Suprapubic skin (tissue), 4 donors: ENCODE measurements around the gene WWC2. TPM values are rescaled to one million over a fixed set of nuclear protein-coding genes. Genes with fewer than 3 reads are reported as not detected.

Experiments used
- DNase-seq, 2 donors: peaks; one replicate each; pipeline ENCODE4 v3.0.0-alpha.2; 2019; ENCODE audit warnings: low spot score in 2 of 2
- H3K27ac ChIP-seq: fragments of 200-600 bp; sonication (generic); one replicate; pipeline ENCODE4 v1.5.1; 2019
- H3K27me3 ChIP-seq: fragments of 200-600 bp; sonication (generic); one replicate; pipeline ENCODE4 v1.5.1; 2019
- H3K36me3 ChIP-seq: fragments of 200-600 bp; sonication (generic); one replicate; pipeline ENCODE4 v1.5.1; 2019
- H3K4me1 ChIP-seq: fragments of 200-600 bp; sonication (generic); one replicate; pipeline ENCODE4 v1.5.1; 2019
- H3K4me3 ChIP-seq: fragments of 200-600 bp; sonication (generic); one replicate; pipeline ENCODE4 v1.5.1; 2019; ENCODE audit warnings: mild to moderate bottlenecking
- H3K9me3 ChIP-seq: fragments of 200-600 bp; sonication (generic); one replicate; pipeline ENCODE4 v1.5.1; 2019
- EP300 ChIP-seq: sonication (generic); formaldehyde crosslinking; IDR thresholded peaks from one replicate; pipeline ENCODE4 v1.6.1; 2017; ENCODE audit warnings: antibody characterized with exemption
- POLR2A ChIP-seq, 2 donors: fragments of 450-650 bp; IDR thresholded peaks; one replicate each; pipeline ENCODE4 v1.6.1; 2017; ENCODE audit warnings: antibody characterized with exemption in 2 of 2, mild to moderate bottlenecking in 2 of 2, moderate library complexity in 2 of 2
- POLR2AphosphoS5 ChIP-seq, 3 donors: sonication (generic); formaldehyde crosslinking; IDR thresholded peaks; one replicate each; pipeline ENCODE4 v1.6.1; 2017; ENCODE audit warnings: antibody characterized with exemption in 3 of 3
- WGBS: methylation state at CpG from one replicate; pipeline ENCODE4 v1.1.5; 2018; 5-methylcytosine and 5-hydroxymethylcytosine counted together
- total RNA-seq, 4 donors: library from RNA; depleted of rRNA; stranded (reverse); fragments of >200 nt; gene quantifications; one replicate each; pipeline ENCODE4 v1.1.0, GENCODE V29; 2016
- TF ChIP-seq, protein P1 (sequence below), 2 donors: fragments of 200-600 bp in 1 of 2; fragments of 450-650 bp in 1 of 2; sonication (generic) in 1 of 2; IDR thresholded peaks; one replicate each; pipeline ENCODE4 v1.5.1; 2016 to 2019; ENCODE audit warnings: antibody characterized with exemption in 2 of 2, mild to moderate bottlenecking in 1 of 2, moderate library complexity in 1 of 2

Gene WWC2
- total RNA-seq, 4 donors from 2014 or later = 9.2 to 30.4 (median 15.2) TPM

DNA sequence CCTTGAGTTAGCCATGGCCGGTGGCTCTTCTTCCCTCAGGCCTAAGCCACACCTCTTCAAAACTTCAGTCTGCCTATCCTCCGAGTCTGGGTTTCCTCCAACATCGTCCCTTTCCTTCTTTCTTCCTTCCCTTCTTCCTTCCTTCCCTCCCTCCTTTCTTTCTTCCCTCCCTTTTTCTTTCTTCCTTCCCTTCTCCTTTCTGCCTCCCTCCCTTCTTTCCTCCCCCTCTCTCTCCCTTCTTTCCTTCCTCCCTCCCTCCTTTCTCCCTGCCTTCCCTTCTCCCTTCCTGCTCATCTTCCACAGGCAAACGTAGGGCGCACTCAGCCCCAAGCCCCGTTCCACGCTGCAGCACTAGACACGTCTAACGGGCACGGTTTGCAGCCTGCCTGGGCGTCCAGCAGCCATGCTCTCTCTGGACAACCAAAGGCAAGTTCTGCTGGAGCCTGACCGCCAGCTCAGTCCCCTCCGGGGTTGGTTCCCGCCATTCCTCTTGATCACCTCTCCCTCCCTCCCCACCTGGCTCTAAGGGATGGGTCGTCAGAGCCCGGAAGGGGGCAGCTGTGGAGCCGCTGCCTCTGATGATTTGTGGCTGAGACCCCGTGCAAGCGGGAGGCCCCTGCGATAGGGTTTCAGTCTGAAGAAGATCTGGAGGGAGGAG lies 257.2 kb downstream of the WWC2 start:
- TF ChIP-seq POLR2A (IDR thresholded peaks at IDR 0.05) (no peak), POLR2AphosphoS5 (IDR thresholded peaks at IDR 0.05) (no peak), EP300 (no peak)
- TF ChIP-seq, protein P1, sequence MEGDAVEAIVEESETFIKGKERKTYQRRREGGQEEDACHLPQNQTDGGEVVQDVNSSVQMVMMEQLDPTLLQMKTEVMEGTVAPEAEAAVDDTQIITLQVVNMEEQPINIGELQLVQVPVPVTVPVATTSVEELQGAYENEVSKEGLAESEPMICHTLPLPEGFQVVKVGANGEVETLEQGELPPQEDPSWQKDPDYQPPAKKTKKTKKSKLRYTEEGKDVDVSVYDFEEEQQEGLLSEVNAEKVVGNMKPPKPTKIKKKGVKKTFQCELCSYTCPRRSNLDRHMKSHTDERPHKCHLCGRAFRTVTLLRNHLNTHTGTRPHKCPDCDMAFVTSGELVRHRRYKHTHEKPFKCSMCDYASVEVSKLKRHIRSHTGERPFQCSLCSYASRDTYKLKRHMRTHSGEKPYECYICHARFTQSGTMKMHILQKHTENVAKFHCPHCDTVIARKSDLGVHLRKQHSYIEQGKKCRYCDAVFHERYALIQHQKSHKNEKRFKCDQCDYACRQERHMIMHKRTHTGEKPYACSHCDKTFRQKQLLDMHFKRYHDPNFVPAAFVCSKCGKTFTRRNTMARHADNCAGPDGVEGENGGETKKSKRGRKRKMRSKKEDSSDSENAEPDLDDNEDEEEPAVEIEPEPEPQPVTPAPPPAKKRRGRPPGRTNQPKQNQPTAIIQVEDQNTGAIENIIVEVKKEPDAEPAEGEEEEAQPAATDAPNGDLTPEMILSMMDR (IDR thresholded peaks at IDR 0.05) = no peak
- Histone ChIP-seq H3K27ac (no peak overlapping the region), H3K4me1 (peaks cover 34% of the 10 kb centered on the region), H3K27me3 (no peaks in the 10 kb centered on the region), H3K4me3 (no peak overlapping the region), H3K36me3 (no peaks in the 10 kb centered on the region), H3K9me3 (no peaks in the 10 kb centered on the region)
- peak in 1 of 2 donors; percentile 59 for DNase-seq
- 74% methylated on average over 20 of the region's 20 CpGs for WGBS

DNA sequence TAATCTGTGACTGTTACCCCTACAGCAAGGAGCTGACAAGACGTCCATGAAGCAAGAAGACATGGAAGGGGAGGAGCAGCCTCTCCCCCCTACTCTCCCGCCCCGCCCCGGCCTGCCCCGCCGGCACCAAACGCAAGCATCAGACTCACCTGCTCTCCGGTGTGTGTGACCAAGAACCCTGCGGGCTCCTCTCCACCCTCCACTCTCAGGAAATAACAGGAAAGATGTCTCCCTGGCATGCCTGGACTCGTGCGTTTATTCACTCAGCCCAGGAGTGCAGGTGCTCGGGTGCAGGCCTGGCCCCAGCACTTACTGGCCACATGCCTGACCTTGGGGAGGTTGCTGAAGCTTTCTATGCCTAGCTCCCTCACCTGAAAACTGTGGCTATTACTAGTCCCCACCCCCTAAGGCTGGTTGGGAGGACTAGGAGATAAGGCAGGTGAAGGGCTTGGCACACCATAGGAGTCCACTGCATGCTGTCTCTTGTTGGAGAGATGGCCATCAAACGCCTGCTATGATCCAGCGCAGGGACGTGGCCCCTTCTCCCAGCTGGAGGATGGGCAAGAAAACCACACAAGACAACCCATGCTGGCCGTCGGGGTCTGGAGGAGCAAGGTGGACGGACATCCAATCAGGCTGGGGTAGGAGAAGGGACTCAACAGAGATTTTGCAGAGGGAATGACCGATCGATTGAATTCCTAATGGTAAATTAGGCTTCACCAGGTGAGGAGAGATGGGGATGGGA lies 258.0 kb downstream of the WWC2 start:
- no peaks in the 10 kb centered on the region for H3K27me3 ChIP-seq
- 59% methylated on average over 19 of the region's 20 CpGs for WGBS
- H3K27ac ChIP-seq = no peak overlapping the region
- TF ChIP-seq EP300 (no peak), POLR2A (IDR thresholded peaks at IDR 0.05) (no peak), POLR2AphosphoS5 (IDR thresholded peaks at IDR 0.05) (no peak)
- TF ChIP-seq, protein P1 (IDR thresholded peaks at IDR 0.05) = no peak
- H3K9me3 ChIP-seq = no peaks in the 10 kb centered on the region
- no peak overlapping the region for H3K4me3 ChIP-seq
- no peaks in the 10 kb centered on the region for H3K36me3 ChIP-seq
- H3K4me1 ChIP-seq = peaks cover 34% of the 10 kb centered on the region
- peak in 1 of 2 donors; percentile 60 for DNase-seq

DNA sequence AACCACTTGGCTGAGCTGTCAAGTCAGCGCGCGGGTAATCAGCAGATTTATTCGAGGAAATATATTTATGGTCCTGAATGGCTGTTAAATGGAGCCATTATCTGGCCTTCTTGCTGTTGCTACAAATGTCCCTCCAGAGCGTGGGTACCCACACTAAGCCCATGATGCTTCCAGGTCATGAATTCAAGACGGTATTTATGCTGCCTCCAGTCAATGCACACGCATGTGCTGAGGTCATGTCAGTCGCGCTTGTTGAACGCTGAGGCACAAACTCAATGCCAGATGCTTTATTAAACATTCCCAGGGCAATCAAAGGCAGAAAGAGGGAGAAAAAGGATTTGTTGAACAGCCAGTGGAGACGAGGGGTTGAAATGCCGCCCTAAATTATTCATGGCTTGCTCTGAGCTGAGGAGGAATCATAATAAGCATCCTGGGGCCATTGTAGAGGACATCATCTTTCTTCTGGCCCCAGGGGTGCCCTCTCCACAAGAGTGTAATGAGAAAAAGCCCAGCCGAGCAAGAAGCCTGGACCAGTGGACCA lies 259.2 kb downstream of the WWC2 start:
- Histone ChIP-seq H3K27me3 (no peaks in the 10 kb centered on the region), H3K27ac (no peak overlapping the region), H3K4me1 (peaks cover 29% of the 10 kb centered on the region), H3K36me3 (no peaks in the 10 kb centered on the region), H3K9me3 (no peaks in the 10 kb centered on the region), H3K4me3 (no peak overlapping the region)
- 90% methylated on average over 13 of the region's 13 CpGs for WGBS
- DNase-seq = peak in 1 of 2 donors; percentile 8
- TF ChIP-seq POLR2A (IDR thresholded peaks at IDR 0.05) (no peak), POLR2AphosphoS5 (IDR thresholded peaks at IDR 0.05) (no peak), EP300 (no peak)
- TF ChIP-seq, protein P1 (IDR thresholded peaks at IDR 0.05) = no peak

DNA sequence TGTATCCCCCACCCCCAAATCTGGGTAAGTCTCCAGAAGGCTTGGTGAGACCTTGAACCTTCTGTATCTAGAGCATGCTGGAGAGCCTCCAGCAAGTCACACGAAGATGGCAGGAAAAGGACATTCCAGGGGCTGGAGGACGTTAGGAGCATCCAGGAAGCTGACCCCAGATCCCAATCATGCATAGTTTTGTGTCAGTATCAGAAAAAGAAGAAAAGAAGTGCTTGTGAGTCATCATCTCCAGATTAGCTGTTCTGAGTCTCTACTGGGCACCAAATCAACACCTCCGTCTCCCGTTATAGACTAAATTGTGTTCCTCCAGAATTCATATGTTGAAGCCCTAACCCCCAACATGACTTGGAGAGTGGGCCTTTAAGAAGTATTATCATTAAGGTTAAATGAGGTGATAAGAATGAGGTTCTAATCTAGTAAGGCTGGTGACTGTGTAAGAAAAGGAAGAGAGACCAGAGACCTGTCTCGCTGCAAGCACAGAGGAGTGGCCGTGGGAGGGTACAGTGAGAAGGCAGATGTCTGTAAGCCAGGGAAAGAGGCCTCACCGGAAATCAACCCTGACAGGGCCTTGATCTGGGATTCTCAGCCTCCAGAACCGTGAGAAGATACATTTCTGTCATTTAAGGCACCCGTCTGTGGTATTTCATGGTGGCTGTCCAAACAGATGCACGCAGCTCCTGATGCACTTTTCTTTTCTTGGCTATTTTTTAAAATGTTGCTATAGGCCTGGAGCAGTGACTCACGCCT lies 261.3 kb downstream of the WWC2 start:
- Histone ChIP-seq H3K27ac (no peak overlapping the region), H3K4me1 (peaks cover 14% of the 10 kb centered on the region), H3K36me3 (no peaks in the 10 kb centered on the region), H3K9me3 (no peaks in the 10 kb centered on the region), H3K27me3 (no peaks in the 10 kb centered on the region), H3K4me3 (no peak overlapping the region)
- WGBS = 69% methylated on average over 11 of the region's 11 CpGs
- TF ChIP-seq POLR2AphosphoS5 (IDR thresholded peaks at IDR 0.05) (no peak), POLR2A (IDR thresholded peaks at IDR 0.05) (no peak), EP300 (no peak)
- TF ChIP-seq, protein P1 (IDR thresholded peaks at IDR 0.05) = no peak
- DNase-seq = peak in 1 of 2 donors; percentile 6
